Measurements from ENCODE around the gene SPR. TPM values are rescaled to one million over a fixed set of nuclear protein-coding genes. Genes with fewer than 3 reads are reported as not detected.

SPR gene
- total and polyA plus RNA-seq, 2 of the 13 experiments (the other 11 are each of a cell fraction or from before 2014, with no cell fraction given): 34.0 to 96.0 TPM

DNA sequence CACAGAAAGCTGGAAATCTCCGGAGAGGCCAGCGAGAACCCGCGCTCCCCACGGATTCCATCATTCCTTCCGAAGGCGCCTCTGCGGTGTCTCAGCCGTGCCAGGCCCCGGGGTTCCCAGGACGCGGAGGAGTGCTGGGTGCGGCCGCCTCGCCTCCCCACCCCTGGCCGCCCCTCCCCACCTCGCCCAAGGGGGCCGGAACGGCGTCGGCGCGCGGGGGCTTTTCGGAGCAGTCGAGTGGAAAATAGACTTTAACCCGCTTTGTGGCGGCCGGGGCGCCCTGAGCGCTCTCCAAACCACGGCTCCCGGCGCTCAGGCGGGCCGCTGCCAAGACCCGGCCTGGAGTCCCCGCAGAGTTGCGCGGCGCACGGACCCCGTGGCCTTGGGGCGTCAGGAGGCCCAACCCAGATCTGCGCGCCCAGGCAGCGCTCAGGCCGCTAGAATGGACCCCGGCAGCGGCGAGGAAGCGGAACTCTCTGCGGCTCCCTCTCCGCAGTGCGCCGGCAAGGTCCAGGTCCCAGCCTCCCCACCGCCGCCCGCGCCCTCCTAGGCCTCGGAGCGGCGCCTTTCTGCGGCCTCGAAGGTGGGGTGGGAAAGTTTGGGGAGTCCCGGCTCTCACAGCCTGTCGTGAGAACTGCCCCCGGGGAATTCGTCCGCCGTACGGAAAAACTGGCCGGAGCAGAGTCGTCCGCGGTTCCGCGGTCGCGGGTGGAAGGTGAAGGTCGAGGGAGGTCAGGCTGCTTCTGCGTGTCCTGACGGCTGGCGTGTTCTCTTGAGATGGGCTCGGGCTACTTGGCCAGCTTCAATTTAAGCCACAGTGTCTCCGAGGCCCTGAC is 28.9 kb downstream of the SPR start (continued):
- TF ChIP-seq ZNF589 (CRISPR knock-in tag; conservative IDR thresholded peaks at IDR 0.05) (no peak), ZNF558 (CRISPR knock-in tag; IDR thresholded peaks at IDR 0.05; ENCODE audit: borderline replicate concordance) (peak; percentile 88), MED8 (CRISPR knock-in tag; IDR thresholded peaks at IDR 0.05; ENCODE audit: insufficient replicate concordance) (peak; percentile 50), HNRNPK (IDR thresholded peaks at IDR 0.05; ENCODE audit: low read depth, low read length, poor library complexity, severe bottlenecking) (no peak), ARID4A (CRISPR knock-in tag; IDR thresholded peaks at IDR 0.05; ENCODE audit: borderline replicate concordance) (peak; percentile 79), ZNF20 (CRISPR knock-in tag; IDR thresholded peaks at IDR 0.05) (no peak), ZNF446 (CRISPR knock-in tag; IDR thresholded peaks at IDR 0.05) (peak; percentile 57; the same call in 1 of the 2 replicates), YY1 (IDR thresholded peaks at IDR 0.05; ENCODE audit: insufficient read depth, insufficient replicate concordance, low read depth, low read length) (peak; percentile 73), TFAP4 (IDR thresholded peaks at IDR 0.05; ENCODE audit: borderline replicate concordance, low read depth) (peak; percentile 37; the same call in 1 of the 2 replicates), SIN3A (IDR thresholded peaks at IDR 0.05; ENCODE audit: borderline replicate concordance, low read depth, low read length) (no peak)
- TF ChIP-seq, protein P1, sequence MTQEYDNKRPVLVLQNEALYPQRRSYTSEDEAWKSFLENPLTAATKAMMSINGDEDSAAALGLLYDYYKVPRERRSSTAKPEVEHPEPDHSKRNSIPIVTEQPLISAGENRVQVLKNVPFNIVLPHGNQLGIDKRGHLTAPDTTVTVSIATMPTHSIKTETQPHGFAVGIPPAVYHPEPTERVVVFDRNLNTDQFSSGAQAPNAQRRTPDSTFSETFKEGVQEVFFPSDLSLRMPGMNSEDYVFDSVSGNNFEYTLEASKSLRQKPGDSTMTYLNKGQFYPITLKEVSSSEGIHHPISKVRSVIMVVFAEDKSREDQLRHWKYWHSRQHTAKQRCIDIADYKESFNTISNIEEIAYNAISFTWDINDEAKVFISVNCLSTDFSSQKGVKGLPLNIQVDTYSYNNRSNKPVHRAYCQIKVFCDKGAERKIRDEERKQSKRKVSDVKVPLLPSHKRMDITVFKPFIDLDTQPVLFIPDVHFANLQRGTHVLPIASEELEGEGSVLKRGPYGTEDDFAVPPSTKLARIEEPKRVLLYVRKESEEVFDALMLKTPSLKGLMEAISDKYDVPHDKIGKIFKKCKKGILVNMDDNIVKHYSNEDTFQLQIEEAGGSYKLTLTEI (CRISPR knock-in tag; conservative IDR thresholded peaks at IDR 0.05): no peak
- TF ChIP-seq, protein P2, sequence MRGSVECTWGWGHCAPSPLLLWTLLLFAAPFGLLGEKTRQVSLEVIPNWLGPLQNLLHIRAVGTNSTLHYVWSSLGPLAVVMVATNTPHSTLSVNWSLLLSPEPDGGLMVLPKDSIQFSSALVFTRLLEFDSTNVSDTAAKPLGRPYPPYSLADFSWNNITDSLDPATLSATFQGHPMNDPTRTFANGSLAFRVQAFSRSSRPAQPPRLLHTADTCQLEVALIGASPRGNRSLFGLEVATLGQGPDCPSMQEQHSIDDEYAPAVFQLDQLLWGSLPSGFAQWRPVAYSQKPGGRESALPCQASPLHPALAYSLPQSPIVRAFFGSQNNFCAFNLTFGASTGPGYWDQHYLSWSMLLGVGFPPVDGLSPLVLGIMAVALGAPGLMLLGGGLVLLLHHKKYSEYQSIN (CRISPR knock-in tag; IDR thresholded peaks at IDR 0.05; ENCODE audit: borderline replicate concordance): no peak
- TF ChIP-seq, protein P3, sequence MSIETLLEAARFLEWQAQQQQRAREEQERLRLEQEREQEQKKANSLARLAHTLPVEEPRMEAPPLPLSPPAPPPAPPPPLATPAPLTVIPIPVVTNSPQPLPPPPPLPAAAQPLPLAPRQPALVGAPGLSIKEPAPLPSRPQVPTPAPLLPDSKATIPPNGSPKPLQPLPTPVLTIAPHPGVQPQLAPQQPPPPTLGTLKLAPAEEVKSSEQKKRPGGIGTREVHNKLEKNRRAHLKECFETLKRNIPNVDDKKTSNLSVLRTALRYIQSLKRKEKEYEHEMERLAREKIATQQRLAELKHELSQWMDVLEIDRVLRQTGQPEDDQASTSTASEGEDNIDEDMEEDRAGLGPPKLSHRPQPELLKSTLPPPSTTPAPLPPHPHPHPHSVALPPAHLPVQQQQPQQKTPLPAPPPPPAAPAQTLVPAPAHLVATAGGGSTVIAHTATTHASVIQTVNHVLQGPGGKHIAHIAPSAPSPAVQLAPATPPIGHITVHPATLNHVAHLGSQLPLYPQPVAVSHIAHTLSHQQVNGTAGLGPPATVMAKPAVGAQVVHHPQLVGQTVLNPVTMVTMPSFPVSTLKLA (IDR thresholded peaks at IDR 0.05): no peak
- TF ChIP-seq, protein P4, sequence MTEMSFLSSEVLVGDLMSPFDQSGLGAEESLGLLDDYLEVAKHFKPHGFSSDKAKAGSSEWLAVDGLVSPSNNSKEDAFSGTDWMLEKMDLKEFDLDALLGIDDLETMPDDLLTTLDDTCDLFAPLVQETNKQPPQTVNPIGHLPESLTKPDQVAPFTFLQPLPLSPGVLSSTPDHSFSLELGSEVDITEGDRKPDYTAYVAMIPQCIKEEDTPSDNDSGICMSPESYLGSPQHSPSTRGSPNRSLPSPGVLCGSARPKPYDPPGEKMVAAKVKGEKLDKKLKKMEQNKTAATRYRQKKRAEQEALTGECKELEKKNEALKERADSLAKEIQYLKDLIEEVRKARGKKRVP (CRISPR knock-in tag; IDR thresholded peaks at IDR 0.05): no peak
